Stimulated activated CD8-positive, alpha-beta memory T cell treated with anti-CD3 and anti-CD28 coated beads, Interleukin-15, amount 100 ng/mL, for 24 hours (primary cell): ENCODE data around the gene GNB3.

Experiments used
- DNase-seq: peaks from one replicate; pipeline ENCODE4 v3.0.0-alpha.2; 2020; ENCODE audit warnings: low read depth

Gene GNB3

DNA sequence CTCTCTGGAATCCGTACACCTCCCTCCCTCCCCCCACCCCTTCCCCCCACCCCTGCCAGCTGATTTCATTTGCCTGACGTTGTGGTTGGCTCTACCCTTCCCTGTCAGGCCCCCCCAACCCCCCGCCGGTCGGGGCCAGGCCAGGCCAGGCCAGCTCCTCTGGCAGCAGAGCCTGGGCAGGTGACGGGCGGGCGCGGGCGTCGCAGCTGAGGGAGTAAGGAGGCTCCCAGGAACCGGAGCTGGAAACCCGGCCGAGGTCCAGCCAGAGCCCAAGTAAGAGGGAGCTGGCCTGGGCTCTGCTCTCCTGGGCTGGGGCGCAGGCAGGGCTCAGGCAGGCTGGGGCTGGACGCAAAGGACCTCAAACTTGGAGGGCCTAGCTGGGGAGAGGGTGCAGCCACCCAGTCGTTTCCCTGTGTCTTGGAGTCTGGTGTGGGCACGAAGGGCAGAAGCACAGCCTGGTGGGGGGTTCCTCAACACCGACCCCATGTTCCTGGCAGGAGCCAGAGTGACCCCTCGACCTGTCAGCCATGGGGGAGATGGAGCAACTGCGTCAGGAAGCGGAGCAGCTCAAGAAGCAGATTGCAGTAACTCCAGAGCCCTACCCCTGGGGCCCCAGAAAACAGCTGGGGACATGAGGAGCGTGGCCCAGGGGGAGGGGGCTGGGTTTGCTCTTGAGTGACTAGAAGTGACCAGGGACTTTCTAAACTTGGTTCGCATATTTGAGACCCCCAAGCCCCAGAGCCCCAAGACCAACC, at the start of gene GNB3:
Gene GNB3, plus strand, starts transcription at position 165 of the 755 bp plus-strand sequence. Its CDS starts 363 bp downstream, at position 528.
- no peak for DNase-seq

- DNase-seq, result no peak
Observed at GRCh38 chr12:6791931-6792520, 48.7 kb upstream of the GNB3 start.

- DNase-seq, result no peak
Observed at GRCh38 chr12:6792522-6793201, 48.1 kb upstream of the GNB3 start.

- DNase-seq, result no peak
Observed at GRCh38 chr12:6795088-6795487, 45.6 kb upstream of the GNB3 start.

GRCh38 chr12:6796576-6796975, 44.1 kb upstream of the GNB3 start:
- DNase-seq, result no peak

- DNase-seq, result no peak
Observed at GRCh38 chr12:6799147-6799546, 41.6 kb upstream of the GNB3 start.

DNA sequence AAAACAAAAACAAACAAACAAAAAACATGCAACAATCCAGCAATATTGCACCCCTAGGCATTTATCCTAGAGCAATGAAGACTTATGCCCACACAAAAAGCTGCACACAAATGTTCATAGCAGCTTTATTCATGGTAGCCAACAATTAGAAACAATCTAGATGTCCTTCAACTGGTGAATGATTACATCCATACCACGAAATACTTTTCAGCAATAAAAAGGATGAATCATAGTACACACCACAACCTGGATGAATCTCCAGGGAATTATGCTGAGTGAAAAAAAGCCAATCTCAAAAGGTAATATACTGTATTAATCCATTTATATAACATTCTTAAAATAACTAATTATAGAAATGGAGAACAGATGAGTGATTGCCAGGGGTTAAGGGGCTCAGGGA, 33.6 kb upstream of the GNB3 start:
- DNase-seq, result no peak

- DNase-seq, result no peak
Observed at GRCh38 chr12:6809056-6809455, 31.7 kb upstream of the GNB3 start.

DNA sequence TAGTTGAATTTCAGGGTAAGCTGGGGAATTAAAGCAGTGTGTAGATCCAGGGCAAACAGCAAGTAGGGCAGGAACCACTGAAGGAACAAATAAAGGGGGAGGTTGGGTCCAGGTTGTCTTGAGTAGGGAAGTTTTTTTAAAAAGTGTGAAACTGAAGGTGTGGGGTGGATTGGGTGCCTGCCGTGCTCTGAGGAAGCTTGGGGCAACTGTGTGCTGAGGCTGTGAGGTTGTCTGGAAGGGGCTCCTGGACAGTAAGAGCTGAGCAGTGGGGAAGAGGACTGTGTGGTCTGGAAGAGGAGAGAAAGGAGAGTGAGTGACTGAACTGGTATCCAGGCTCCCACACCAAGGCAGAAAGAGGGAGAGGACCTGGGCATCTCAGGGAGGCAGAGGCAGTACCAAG, 30.0 kb upstream of the GNB3 start:
- no peak for DNase-seq

- no peak for DNase-seq
Observed at GRCh38 chr12:6813363-6813762, 27.4 kb upstream of the GNB3 start.

DNA sequence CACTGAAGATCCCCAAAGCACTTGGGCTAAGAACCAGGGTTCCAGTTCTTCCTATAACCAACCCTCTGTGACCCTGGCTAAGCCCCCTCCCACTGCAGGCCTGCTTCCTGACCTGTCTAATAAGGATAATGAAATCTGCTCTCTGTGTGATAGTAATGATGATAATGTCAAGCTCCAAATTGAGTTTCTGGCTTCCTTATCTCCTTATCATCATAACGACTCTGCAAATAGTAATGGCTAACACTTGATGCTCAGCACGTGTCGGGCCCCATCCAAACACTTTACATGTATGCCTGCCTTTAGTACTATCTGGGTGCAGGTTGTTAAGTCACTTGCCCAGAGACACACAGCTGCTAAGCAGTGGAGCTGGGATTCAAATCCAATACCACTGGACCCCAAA, 24.1 kb upstream of the GNB3 start:
- no peak for DNase-seq

- no peak for DNase-seq
Observed at GRCh38 chr12:6817098-6817497, 23.6 kb upstream of the GNB3 start.

- no peak for DNase-seq
Observed at GRCh38 chr12:6817662-6818157, 23.0 kb upstream of the GNB3 start.

- no peak for DNase-seq
Observed at GRCh38 chr12:6818222-6818621, 22.5 kb upstream of the GNB3 start.

- DNase-seq, result no peak
Observed at GRCh38 chr12:6818645-6819044, 22.1 kb upstream of the GNB3 start.

- DNase-seq, result no peak
Observed at GRCh38 chr12:6819106-6820030, 21.4 kb upstream of the GNB3 start.

GRCh38 chr12:6820166-6820565, 20.6 kb upstream of the GNB3 start:
- no peak for DNase-seq

- no peak for DNase-seq
Observed at GRCh38 chr12:6821591-6822425, 18.9 kb upstream of the GNB3 start, which contains the start of gene GPR162. TSS of gene GPR162 (plus strand) at chr12:6821821. CDS start at chr12:6823899, 2,078 bp downstream.

DNA sequence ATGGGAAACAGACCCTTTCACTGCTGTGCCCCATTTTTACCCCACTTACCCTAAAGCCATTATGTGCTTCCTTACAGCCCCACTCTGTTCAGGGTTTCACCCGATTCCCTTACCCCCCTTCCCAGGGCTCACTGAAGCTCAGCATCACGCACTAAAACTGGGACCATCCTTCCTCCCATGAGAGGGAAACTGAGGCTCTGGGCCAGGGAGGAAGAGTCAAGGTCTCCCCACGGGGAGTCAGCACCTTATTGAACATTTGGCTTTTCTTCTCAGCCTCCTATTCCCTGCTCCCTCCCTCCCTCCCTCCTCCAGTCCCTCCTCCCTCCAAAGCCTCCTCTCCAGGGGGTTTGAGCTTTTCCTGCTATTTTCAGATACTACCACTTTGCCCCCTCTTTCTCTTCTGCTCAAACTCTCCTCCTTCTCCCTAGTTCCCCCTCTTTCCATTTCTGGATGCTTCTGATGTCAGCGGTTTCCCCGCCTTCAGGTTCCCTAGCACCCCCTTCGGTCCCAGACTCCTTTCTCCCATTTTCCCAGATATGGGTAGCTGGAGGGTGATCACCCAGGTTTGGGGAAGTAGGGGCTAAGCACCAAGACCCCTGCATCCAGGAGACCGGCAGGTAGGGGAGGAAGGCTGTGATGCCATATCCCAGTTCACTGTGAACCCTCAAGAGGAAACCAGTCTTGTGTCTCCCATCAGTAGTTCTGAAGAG, 18.1 kb upstream of the GNB3 start:
- DNase-seq, result no peak
